Neural crest cell (in vitro differentiated cells): ENCODE results near the gene HMGN1. TPM values are rescaled to one million over a fixed set of nuclear protein-coding genes. Genes with fewer than 3 reads are reported as not detected.

Source experiments
- DNase-seq: peaks from one replicate; pipeline ENCODE4 v3.0.0; 2021; ENCODE audit warnings: low read depth, mixed read lengths, low spot score
- H3K27ac Mint-ChIP-seq: one replicate; pipeline ENCODE4 v1.8.0; 2021; ENCODE audit warnings: mild to moderate bottlenecking, mixed read lengths; ENCODE audit not compliant: unreplicated experiment
- H3K27me3 Mint-ChIP-seq: 2 replicates; pipeline ENCODE4 v1.8.0; 2021; ENCODE audit warnings: low read depth, mild to moderate bottlenecking, mixed read lengths
- H3K36me3 Mint-ChIP-seq: 2 replicates; pipeline ENCODE4 v1.8.0; 2021; ENCODE audit warnings: low read depth, mild to moderate bottlenecking, mixed read lengths
- H3K4me1 Mint-ChIP-seq: 2 replicates; pipeline ENCODE4 v1.8.0; 2021; ENCODE audit warnings: mixed read lengths
- H3K4me3 Mint-ChIP-seq: one replicate; pipeline ENCODE4 v1.8.0; 2021; ENCODE audit warnings: mild to moderate bottlenecking, mixed read lengths
- H3K9me3 Mint-ChIP-seq: 2 replicates; pipeline ENCODE4 v1.8.0; 2021; ENCODE audit warnings: mixed read lengths
- CTCF ChIP-seq: fragments of 200-600 bp; sonication (generic); conservative IDR thresholded peaks from 2 replicates; pipeline ENCODE4 v1.5.0; 2021; ENCODE audit warnings: antibody characterized with exemption, mild to moderate bottlenecking
- total RNA-seq: library from RNA; stranded (reverse); gene quantifications from 2 replicates; pipeline ENCODE4 v1.2.1, GENCODE V29; 2021

HMGN1 gene
- total RNA-seq, 1 donor from 2014 or later: 589 TPM

DNA sequence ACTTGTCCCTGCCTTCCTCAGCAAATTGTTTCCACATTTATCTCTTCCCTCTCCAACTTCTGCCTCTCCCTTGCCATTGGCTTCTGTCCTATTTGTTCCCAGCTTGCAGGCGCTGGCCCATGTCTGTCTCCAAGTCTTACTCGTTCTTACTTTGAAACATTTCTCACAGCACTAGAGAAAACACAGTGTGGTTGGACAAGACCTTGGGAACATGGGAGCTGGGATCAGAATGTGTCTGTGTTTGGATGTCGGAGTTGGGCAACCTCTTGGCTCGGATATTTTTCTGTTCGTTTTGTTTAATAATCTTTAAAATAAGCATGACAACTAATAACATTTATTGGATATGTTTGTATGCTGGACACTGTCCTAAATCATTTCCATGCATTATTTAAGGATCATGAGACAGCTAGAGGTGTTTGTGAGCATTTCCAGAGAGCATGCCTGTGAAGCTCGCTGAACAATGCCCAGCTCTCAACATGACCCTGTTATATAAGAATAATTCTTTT is 29.6 kb downstream of the HMGN1 start:
- no peak for DNase-seq
- Mint-ChIP-seq H3K9me3 (no peaks in the 10 kb centered on the region), H3K4me1 (peaks cover 5% of the 10 kb centered on the region), H3K36me3 (no peaks in the 10 kb centered on the region), H3K27ac (no peak overlapping the region), H3K27me3 (no peaks in the 10 kb centered on the region), H3K4me3 (peak overlapping the region; percentile 24)
- TF ChIP-seq CTCF: no peak

- no peak for TF ChIP-seq CTCF
- H3K4me1 Mint-ChIP-seq: peaks cover 7% of the 10 kb centered on the region
- DNase-seq: no peak
- no peaks in the 10 kb centered on the region for H3K27me3 Mint-ChIP-seq
- H3K9me3 Mint-ChIP-seq: no peaks in the 10 kb centered on the region
- H3K4me3 Mint-ChIP-seq: peak overlapping the region; percentile 39
- no peaks in the 10 kb centered on the region for H3K36me3 Mint-ChIP-seq
- H3K27ac Mint-ChIP-seq: no peak overlapping the region
Observed at GRCh38 chr21:39318091-39318959, 30.6 kb downstream of the HMGN1 start.

- Mint-ChIP-seq H3K27me3 (no peaks in the 10 kb centered on the region), H3K27ac (no peak overlapping the region), H3K36me3 (no peaks in the 10 kb centered on the region), H3K4me1 (peaks cover 7% of the 10 kb centered on the region), H3K9me3 (no peaks in the 10 kb centered on the region), H3K4me3 (peak overlapping the region; percentile 39)
- no peak for DNase-seq
- TF ChIP-seq CTCF: no peak
Observed at GRCh38 chr21:39317134-39318090, 31.5 kb downstream of the HMGN1 start.

- no peaks in the 10 kb centered on the region for H3K27me3 Mint-ChIP-seq
- DNase-seq: no peak
- H3K27ac Mint-ChIP-seq: no peak overlapping the region
- TF ChIP-seq CTCF: no peak
- no peaks in the 10 kb centered on the region for H3K9me3 Mint-ChIP-seq
- peaks cover 5% of the 10 kb centered on the region for H3K36me3 Mint-ChIP-seq
- no peak overlapping the region for H3K4me3 Mint-ChIP-seq
- peaks cover 14% of the 10 kb centered on the region for H3K4me1 Mint-ChIP-seq
Observed at GRCh38 chr21:39316729-39317128, 32.2 kb downstream of the HMGN1 start.

DNA sequence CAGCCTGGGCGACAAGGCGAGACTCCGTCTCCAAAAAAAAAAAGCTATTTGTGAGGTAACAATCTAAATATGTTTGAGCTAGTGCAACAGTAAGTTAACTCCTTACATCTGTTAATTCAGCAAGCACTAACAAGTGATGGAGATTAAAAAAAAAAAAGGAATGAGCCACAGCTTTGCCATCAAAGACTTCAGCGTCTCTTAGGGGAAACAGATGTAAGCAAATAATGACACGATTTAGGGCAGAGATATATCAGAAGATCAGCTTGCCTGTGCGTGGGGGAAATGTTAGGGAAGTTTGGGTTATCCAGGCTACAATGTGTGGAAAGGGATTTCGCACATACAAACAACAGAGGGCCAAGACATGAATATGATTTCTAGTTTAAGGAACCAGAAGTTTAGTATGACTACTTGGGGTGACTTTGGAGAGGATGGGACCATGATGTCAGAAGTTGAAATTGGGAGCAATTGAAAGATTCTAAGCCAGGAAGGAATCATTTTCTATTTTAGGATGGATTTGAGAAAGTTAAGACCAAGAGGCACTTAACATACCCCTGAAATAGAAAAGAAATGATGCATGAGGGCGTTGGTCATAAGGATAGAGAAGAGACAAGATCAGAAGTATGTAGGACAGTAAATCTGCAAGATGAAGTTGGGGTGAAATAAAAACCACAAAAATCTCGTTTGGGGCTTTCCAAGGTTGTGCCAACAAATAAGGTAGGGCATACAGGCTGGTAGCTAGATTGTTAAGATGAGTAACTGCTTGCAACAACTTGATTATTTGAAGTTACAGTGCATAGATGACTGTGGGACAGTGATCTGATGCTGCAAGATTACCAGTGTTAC is 33.1 kb downstream of the HMGN1 start:
- TF ChIP-seq CTCF: no peak
- H3K27me3 Mint-ChIP-seq: no peaks in the 10 kb centered on the region

More for the DNA sequence above, 33.1 kb downstream of the HMGN1 start:
- no peak overlapping the region for H3K27ac Mint-ChIP-seq
- peaks cover 19% of the 10 kb centered on the region for H3K4me1 Mint-ChIP-seq
- H3K36me3 Mint-ChIP-seq: peaks cover 6% of the 10 kb centered on the region
- peak overlapping the region; percentile 60 for H3K4me3 Mint-ChIP-seq
- H3K9me3 Mint-ChIP-seq: no peaks in the 10 kb centered on the region
- no peak for DNase-seq
